22Rv1 (cell line): ENCODE measurements around the gene CCDC93.

Experiments
- ZFX ChIP-seq: fragments of 450-650 bp; IDR thresholded peaks from 2 replicates; pipeline ENCODE4 v1.6.1; 2017; ENCODE audit warnings: antibody characterized with exemption, borderline replicate concordance
- TF ChIP-seq, protein P1 (sequence below): fragments of 450-650 bp; IDR thresholded peaks from 2 replicates; pipeline ENCODE4 v1.5.1; 2017; ENCODE audit warnings: mild to moderate bottlenecking

DNA sequence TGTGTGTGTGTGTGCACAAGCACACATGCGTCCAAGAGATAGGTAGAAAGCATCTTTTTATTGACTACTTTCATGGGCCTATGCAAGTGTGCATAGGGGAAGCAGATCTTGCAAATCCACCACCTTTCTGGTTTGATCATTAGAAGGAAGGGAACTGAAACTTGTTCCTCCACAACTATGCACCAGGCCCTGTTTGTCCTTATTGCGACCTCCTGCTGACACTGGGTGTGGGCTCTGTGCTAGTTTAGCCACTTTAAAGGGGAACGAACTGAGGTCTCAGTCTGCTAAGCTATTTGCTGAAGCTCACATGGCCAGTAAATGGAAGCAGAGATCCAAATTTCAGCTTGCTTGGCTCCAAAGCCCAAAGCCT, 42.3 kb upstream of the CCDC93 start:
- TF ChIP-seq, protein P1, sequence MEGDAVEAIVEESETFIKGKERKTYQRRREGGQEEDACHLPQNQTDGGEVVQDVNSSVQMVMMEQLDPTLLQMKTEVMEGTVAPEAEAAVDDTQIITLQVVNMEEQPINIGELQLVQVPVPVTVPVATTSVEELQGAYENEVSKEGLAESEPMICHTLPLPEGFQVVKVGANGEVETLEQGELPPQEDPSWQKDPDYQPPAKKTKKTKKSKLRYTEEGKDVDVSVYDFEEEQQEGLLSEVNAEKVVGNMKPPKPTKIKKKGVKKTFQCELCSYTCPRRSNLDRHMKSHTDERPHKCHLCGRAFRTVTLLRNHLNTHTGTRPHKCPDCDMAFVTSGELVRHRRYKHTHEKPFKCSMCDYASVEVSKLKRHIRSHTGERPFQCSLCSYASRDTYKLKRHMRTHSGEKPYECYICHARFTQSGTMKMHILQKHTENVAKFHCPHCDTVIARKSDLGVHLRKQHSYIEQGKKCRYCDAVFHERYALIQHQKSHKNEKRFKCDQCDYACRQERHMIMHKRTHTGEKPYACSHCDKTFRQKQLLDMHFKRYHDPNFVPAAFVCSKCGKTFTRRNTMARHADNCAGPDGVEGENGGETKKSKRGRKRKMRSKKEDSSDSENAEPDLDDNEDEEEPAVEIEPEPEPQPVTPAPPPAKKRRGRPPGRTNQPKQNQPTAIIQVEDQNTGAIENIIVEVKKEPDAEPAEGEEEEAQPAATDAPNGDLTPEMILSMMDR, result no peak
- no peak for TF ChIP-seq ZFX
